Neutrophil (primary cell): ENCODE data around the gene PODN.

Experiments used
- H3K27ac ChIP-seq: fragments of 200-600 bp; sonication (generic); 2 replicates; pipeline ENCODE4 v1.5.1; 2016; ENCODE audit warnings: mild to moderate bottlenecking, moderate library complexity
- H3K27me3 ChIP-seq: fragments of 200-600 bp; sonication (generic); 2 replicates; pipeline ENCODE4 v1.6.0; 2016; ENCODE audit warnings: mild to moderate bottlenecking
- H3K36me3 ChIP-seq: fragments of 200-600 bp; sonication (generic); 2 replicates; pipeline ENCODE4 v1.5.1; 2017
- H3K4me1 ChIP-seq, 2 experiments: fragments of 200-600 bp in 1 of 2; sonication (generic) in 1 of 2; 1 replicate in 1 of 2; 2 replicates in 1 of 2; pipeline versions ENCODE4 v1.5.1 to v1.6.1; 2013 to 2016; ENCODE audit warnings: low read depth in 1 of 2, low read length in 1 of 2, mild to moderate bottlenecking in 1 of 2, moderate library complexity in 1 of 2; ENCODE audit not compliant: control insufficient read depth in 1 of 2, insufficient read depth in 1 of 2
- H3K4me3 ChIP-seq, 2 experiments: fragments of 200-600 bp in 1 of 2; sonication (generic) in 1 of 2; 1 replicate in 1 of 2; 2 replicates in 1 of 2; pipeline ENCODE4 v1.5.1; 2013 to 2016; ENCODE audit warnings: low read depth in 1 of 2, low read length in 1 of 2, mild to moderate bottlenecking in 1 of 2, moderate library complexity in 1 of 2
- H3K9me3 ChIP-seq: fragments of 200-600 bp; sonication (generic); 2 replicates; pipeline ENCODE4 v1.5.1; 2016
- TF ChIP-seq, protein P1 (sequence below): fragments of 200-600 bp; sonication (generic); IDR thresholded peaks from 2 replicates; pipeline ENCODE4 v1.5.1; 2016; ENCODE audit warnings: antibody characterized with exemption

Gene PODN

DNA sequence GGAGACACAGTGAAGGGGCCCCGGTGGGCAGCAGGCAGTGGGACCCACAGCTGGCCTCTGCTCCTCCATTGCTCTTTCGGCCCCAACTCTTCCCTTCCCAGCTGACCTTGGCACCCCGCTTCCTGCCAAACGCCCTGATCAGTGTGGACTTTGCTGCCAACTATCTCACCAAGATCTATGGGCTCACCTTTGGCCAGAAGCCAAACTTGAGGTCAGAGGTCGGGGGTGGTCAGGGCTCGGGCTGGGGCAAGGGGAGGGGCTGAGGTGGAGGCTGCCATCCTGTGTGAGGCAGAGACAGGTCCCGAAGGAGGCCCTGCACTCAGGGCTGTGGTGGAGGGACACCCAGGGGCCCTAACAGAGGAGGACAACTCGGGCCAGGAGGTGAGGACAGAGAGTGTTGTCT is 13.7 kb downstream of the PODN start:
- Histone ChIP-seq H3K27ac (no peak overlapping the region), H3K9me3 (no peaks in the 10 kb centered on the region), H3K27me3 (no peaks in the 10 kb centered on the region), H3K4me3 (no peak overlapping the region), H3K4me1 (no peaks in the 10 kb centered on the region), H3K36me3 (no peaks in the 10 kb centered on the region)
- TF ChIP-seq, protein P1, sequence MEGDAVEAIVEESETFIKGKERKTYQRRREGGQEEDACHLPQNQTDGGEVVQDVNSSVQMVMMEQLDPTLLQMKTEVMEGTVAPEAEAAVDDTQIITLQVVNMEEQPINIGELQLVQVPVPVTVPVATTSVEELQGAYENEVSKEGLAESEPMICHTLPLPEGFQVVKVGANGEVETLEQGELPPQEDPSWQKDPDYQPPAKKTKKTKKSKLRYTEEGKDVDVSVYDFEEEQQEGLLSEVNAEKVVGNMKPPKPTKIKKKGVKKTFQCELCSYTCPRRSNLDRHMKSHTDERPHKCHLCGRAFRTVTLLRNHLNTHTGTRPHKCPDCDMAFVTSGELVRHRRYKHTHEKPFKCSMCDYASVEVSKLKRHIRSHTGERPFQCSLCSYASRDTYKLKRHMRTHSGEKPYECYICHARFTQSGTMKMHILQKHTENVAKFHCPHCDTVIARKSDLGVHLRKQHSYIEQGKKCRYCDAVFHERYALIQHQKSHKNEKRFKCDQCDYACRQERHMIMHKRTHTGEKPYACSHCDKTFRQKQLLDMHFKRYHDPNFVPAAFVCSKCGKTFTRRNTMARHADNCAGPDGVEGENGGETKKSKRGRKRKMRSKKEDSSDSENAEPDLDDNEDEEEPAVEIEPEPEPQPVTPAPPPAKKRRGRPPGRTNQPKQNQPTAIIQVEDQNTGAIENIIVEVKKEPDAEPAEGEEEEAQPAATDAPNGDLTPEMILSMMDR, result no peak

DNA sequence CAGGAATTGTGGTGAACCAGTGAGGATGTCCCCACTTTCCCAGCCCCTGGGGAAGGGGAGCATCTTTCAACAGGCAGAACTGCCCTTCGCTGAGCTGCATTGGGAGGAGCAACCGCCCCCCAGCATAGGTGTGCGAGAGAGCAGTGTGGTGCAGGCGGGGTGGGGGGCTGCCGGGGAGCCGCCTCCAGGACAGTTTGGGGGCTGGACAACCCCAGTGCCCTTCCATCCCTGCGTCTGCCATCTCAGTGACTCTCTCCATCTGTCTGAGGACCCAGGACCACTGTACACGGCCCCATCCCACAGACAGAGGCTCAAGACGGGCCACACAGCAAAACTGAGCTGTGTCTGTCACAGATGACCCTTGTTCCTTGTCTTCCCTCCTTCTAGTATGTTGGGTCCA is 14.2 kb downstream of the PODN start:
- Histone ChIP-seq H3K36me3 (no peaks in the 10 kb centered on the region), H3K4me3 (no peak overlapping the region), H3K9me3 (no peaks in the 10 kb centered on the region), H3K4me1 (no peaks in the 10 kb centered on the region), H3K27me3 (no peaks in the 10 kb centered on the region), H3K27ac (no peak overlapping the region)
- TF ChIP-seq, protein P1, result no peak

DNA sequence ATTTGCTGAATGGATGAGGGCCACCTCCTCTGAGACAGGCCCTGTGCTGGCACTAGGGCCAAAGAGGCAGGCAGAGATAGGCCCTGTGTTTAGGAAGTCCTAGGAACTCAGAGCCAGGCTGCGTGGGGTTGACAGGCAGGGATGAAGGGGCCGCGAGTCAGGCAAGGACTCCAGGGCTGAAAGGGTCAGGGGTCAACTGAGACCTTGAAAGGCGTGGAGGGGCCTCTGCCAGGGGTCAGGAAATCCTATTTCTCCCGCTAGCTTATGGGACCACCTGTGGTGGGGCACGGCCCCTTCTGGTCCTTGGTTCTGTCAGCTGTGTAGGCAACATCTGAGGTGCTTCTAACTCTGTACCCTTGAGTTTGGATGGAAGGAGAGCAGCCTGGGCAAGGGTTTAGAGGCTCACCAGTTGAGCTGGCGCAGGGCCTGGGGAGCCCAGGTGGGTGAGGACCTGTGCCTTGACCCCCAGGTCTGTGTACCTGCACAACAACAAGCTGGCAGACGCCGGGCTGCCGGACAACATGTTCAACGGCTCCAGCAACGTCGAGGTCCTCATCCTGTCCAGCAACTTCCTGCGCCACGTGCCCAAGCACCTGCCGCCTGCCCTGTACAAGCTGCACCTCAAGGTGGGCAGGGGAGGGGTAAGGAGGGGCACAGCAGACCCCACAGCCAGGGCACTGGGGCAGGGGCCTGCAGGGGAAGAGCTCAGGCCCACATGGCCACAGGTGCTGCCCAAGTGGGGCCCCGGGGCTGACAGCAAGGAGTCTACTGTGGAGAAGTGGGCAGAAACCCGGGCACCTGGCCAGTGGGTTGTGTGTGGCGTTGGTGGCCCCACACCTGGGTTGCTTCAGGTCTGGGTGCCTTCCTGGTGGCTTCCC is 14.9 kb downstream of the PODN start:
- Histone ChIP-seq H3K27ac (no peak overlapping the region), H3K9me3 (no peaks in the 10 kb centered on the region), H3K4me1 (no peaks in the 10 kb centered on the region), H3K36me3 (no peaks in the 10 kb centered on the region), H3K27me3 (no peaks in the 10 kb centered on the region), H3K4me3 (no peak overlapping the region)
- TF ChIP-seq, protein P1, result no peak

DNA sequence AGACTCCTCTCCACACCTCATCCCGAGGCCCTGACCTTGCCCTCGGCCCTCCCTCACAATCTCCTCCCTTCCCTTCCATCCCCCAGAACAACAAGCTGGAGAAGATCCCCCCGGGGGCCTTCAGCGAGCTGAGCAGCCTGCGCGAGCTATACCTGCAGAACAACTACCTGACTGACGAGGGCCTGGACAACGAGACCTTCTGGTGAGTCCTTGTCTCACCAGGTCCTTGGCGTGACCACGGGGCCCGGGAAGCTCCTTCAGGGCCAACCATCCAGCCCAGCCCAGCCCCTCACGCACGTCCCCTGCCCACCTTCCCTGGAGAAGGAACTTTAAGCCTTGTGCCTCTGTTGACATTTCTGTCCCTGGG is 15.6 kb downstream of the PODN start:
- H3K4me1 ChIP-seq, result no peaks in the 10 kb centered on the region
- H3K4me3 ChIP-seq, result no peak overlapping the region
- no peaks in the 10 kb centered on the region for H3K27me3 ChIP-seq
- H3K27ac ChIP-seq, result no peak overlapping the region
- no peaks in the 10 kb centered on the region for H3K36me3 ChIP-seq
- TF ChIP-seq, protein P1, result no peak
- H3K9me3 ChIP-seq, result no peaks in the 10 kb centered on the region

DNA sequence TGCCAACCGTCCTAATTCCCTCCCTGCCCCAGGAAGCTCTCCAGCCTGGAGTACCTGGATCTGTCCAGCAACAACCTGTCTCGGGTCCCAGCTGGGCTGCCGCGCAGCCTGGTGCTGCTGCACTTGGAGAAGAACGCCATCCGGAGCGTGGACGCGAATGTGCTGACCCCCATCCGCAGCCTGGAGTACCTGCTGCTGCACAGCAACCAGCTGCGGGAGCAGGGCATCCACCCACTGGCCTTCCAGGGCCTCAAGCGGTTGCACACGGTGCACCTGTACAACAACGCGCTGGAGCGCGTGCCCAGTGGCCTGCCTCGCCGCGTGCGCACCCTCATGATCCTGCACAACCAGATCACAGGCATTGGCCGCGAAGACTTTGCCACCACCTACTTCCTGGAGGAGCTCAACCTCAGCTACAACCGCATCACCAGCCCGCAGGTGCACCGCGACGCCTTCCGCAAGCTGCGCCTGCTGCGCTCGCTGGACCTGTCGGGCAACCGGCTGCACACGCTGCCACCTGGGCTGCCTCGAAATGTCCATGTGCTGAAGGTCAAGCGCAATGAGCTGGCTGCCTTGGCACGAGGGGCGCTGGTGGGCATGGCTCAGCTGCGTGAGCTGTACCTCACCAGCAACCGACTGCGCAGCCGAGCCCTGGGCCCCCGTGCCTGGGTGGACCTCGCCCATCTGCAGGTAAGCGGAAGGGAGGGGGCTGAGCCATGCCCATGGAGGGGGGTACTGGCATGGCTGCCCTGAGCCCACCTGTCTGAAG is 16.5 kb downstream of the PODN start:
- H3K27me3 ChIP-seq, result no peaks in the 10 kb centered on the region
- TF ChIP-seq, protein P1, result no peak
- no peaks in the 10 kb centered on the region for H3K36me3 ChIP-seq
- no peak overlapping the region for H3K27ac ChIP-seq
- H3K9me3 ChIP-seq, result no peaks in the 10 kb centered on the region
- no peaks in the 10 kb centered on the region for H3K4me1 ChIP-seq
- H3K4me3 ChIP-seq, result no peak overlapping the region
